GM19238 (cell line): ENCODE measurements around the gene SLC1A7.

Experiments
- DNase-seq: peaks from one replicate; pipeline ENCODE4 v3.0.0; 2011; ENCODE audit warnings: low spot score; ENCODE audit not compliant: insufficient read length

SLC1A7 gene

GRCh38 chr1:53076721-53077598, 65.5 kb downstream of the SLC1A7 start:
- no peak for DNase-seq

- DNase-seq = no peak
Observed at GRCh38 chr1:53076165-53076564, 66.3 kb downstream of the SLC1A7 start.

- DNase-seq = no peak
Observed at GRCh38 chr1:53075761-53076163, 66.7 kb downstream of the SLC1A7 start.

GRCh38 chr1:53075206-53075605, 67.2 kb downstream of the SLC1A7 start:
- DNase-seq = no peak

- DNase-seq = no peak
Observed at GRCh38 chr1:53074313-53075154, 67.9 kb downstream of the SLC1A7 start.

GRCh38 chr1:53073868-53074311, 68.5 kb downstream of the SLC1A7 start:
- no peak for DNase-seq

- DNase-seq = no peak
Observed at GRCh38 chr1:53073287-53073686, 69.2 kb downstream of the SLC1A7 start.

- DNase-seq = no peak
Observed at GRCh38 chr1:53071915-53072314, 70.5 kb downstream of the SLC1A7 start.

GRCh38 chr1:53071167-53071865, 71.1 kb downstream of the SLC1A7 start:
- DNase-seq = no peak

- DNase-seq = no peak
Observed at GRCh38 chr1:53070621-53071020, 71.8 kb downstream of the SLC1A7 start.

GRCh38 chr1:53069663-53070327, 72.6 kb downstream of the SLC1A7 start:
- DNase-seq = no peak

GRCh38 chr1:53069265-53069662, 73.2 kb downstream of the SLC1A7 start:
- DNase-seq = no peak

- DNase-seq = no peak
Observed at GRCh38 chr1:53068314-53069099, 73.9 kb downstream of the SLC1A7 start.

GRCh38 chr1:53067886-53068285, 74.6 kb downstream of the SLC1A7 start:
- DNase-seq = no peak

- no peak for DNase-seq
Observed at GRCh38 chr1:53066891-53067738, 75.3 kb downstream of the SLC1A7 start.

GRCh38 chr1:53066488-53066887, 76.0 kb downstream of the SLC1A7 start:
- no peak for DNase-seq

- DNase-seq = no peak
Observed at GRCh38 chr1:53065391-53065790, 77.0 kb downstream of the SLC1A7 start.

GRCh38 chr1:53063744-53064515, 78.5 kb downstream of the SLC1A7 start:
- DNase-seq = no peak
